Endothelial cell of umbilical vein (primary cell): ENCODE measurements around the gene CELF3. TPM values are rescaled to one million over a fixed set of nuclear protein-coding genes. Genes with fewer than 3 reads are reported as not detected.

ENCODE experiments used
- BruUV-seq: library from RNA; stranded (reverse); fragments of 400-500 nt; replicated peaks from 2 replicates; lab custom pipeline; 2021; lab: Mats Ljungman, UMichigan
- CTCF ChIA-PET: fragments of 300-600, 350-600 bp; sonication (Branson Sonifier 250); formaldehyde crosslinking; loops from one replicate; lab custom pipeline; 2021; ENCODE audit warnings: antibody characterized with exemption, inconsistent platforms; lab: Charles Lee
- POLR2A ChIA-PET: fragments of 300-600, 350-600 bp; sonication (Branson Sonifier 250); formaldehyde crosslinking; loops from one replicate; lab custom pipeline; 2021; ENCODE audit warnings: antibody characterized with exemption, inconsistent platforms; lab: Charles Lee
- DNase-seq: peaks from one replicate; pipeline ENCODE4 v3.0.0-alpha.2; 2011; ENCODE audit warnings: low read depth, low spot score
- FAIRE-seq: peaks from 2 replicates; lab custom pipeline; 2011; peaks lifted over from hg19 to GRCh38; lab: Jason Lieb, UNC
- H2AFZ ChIP-seq: 2 replicates; pipeline ENCODE4 v1.6.0; 2012; ENCODE audit warnings: low read depth, low read length, control low read depth, inconsistent platforms
- H3K27ac ChIP-seq: 2 replicates; pipeline ENCODE4 v1.5.1; 2011; ENCODE audit warnings: low read depth, mild to moderate bottlenecking, control low read depth, low read length, moderate library complexity; ENCODE audit not compliant: insufficient read depth
- H3K27me3 ChIP-seq, 2 experiments: 2 replicates each; pipeline versions ENCODE4 v1.6.0 to v1.6.1; 2011; ENCODE audit warnings: low read length in 2 of 2, mixed read lengths in 1 of 2; ENCODE audit not compliant: control insufficient read depth in 2 of 2, insufficient read depth in 2 of 2
- H3K36me3 ChIP-seq, 2 experiments: 2 replicates in 1 of 2; 3 replicates in 1 of 2; pipeline ENCODE4 v1.5.1; 2011; ENCODE audit warnings: low read length in 2 of 2, mild to moderate bottlenecking in 1 of 2, moderate library complexity in 1 of 2; ENCODE audit not compliant: control insufficient read depth in 2 of 2, insufficient read depth in 2 of 2; ENCODE audit errors: extremely low read depth in 1 of 2
- H3K4me1 ChIP-seq: 3 replicates; pipeline ENCODE4 v1.5.1; 2011; ENCODE audit warnings: mild to moderate bottlenecking, low read length; ENCODE audit not compliant: control insufficient read depth, insufficient read depth; ENCODE audit errors: extremely low read depth
- H3K4me2 ChIP-seq: 2 replicates; pipeline ENCODE4 v1.6.1; 2011; ENCODE audit warnings: low read length, control low read depth, mixed read lengths; ENCODE audit not compliant: insufficient read depth
- H3K4me3 ChIP-seq, 3 experiments: fragments of 200-600 bp in 1 of 3; sonication (generic), shearing (Covaris generic) in 1 of 3; replicated peaks in 1 of 3; 2 replicates each; pipeline ENCODE4 v1.5.1; 2011 to 2016; ENCODE audit warnings: control low read depth in 3 of 3, low read length in 3 of 3, mild to moderate bottlenecking in 2 of 3, inconsistent platforms in 1 of 3, low read depth in 1 of 3, moderate library complexity in 1 of 3; ENCODE audit not compliant: insufficient read depth in 1 of 3
- H3K79me2 ChIP-seq: 2 replicates; pipeline ENCODE4 v1.6.0; 2012; ENCODE audit warnings: low read length, inconsistent platforms; ENCODE audit not compliant: control insufficient read depth, insufficient read depth
- H3K9ac ChIP-seq: replicated peaks from 2 replicates; pipeline ENCODE3; 2011; ENCODE audit warnings: low read length, control low read depth; ENCODE audit not compliant: insufficient read depth; ENCODE audit errors: extremely low read depth
- H3K9me1 ChIP-seq: replicated peaks from 3 replicates; pipeline ENCODE4 v1.6.0; 2011; ENCODE audit warnings: mild to moderate bottlenecking, low read length; ENCODE audit not compliant: control insufficient read depth, insufficient read depth; ENCODE audit errors: extremely low read depth
- H3K9me3 ChIP-seq: replicated peaks from 2 replicates; pipeline ENCODE4 v1.5.1; 2012; ENCODE audit warnings: low read length, inconsistent platforms; ENCODE audit not compliant: control insufficient read depth, insufficient read depth
- H4K20me1 ChIP-seq: replicated peaks from 2 replicates; pipeline ENCODE3; 2011; ENCODE audit warnings: mild to moderate bottlenecking, low read length; ENCODE audit not compliant: control insufficient read depth, insufficient read depth; ENCODE audit errors: extremely low read depth
- EZH2 ChIP-seq: IDR thresholded peaks from 2 replicates; pipeline ENCODE4 v1.6.1; 2012; ENCODE audit warnings: borderline replicate concordance, low read depth, mild to moderate bottlenecking, moderate library complexity, low read length, inconsistent platforms; ENCODE audit not compliant: severe bottlenecking
- FOS ChIP-seq: IDR thresholded peaks from 2 replicates; pipeline ENCODE4 v1.6.1; 2011; ENCODE audit warnings: mild to moderate bottlenecking, low read length, moderate library complexity, borderline replicate concordance; ENCODE audit not compliant: insufficient read depth
- GATA2 ChIP-seq: IDR thresholded peaks from 2 replicates; pipeline ENCODE4 v1.7.0; 2011; ENCODE audit warnings: low read depth, mild to moderate bottlenecking, moderate library complexity, mixed read lengths, low read length; ENCODE audit not compliant: insufficient read length, insufficient read depth
- JUN ChIP-seq: IDR thresholded peaks from 2 replicates; pipeline ENCODE4 v1.6.1; 2011; ENCODE audit warnings: borderline replicate concordance, low read depth; ENCODE audit not compliant: insufficient read length, insufficient read depth
- MYC ChIP-seq: IDR thresholded peaks from one replicate; pipeline ENCODE4 v1.6.1; 2011; ENCODE audit warnings: mild to moderate bottlenecking, low read depth, low read length
- POLR2A ChIP-seq: IDR thresholded peaks from 2 replicates; pipeline ENCODE4 v1.6.1; 2012; ENCODE audit warnings: low read depth, mild to moderate bottlenecking, control low read depth, low read length
- POLR2AphosphoS5 ChIP-seq: IDR thresholded peaks from 2 replicates; pipeline ENCODE4 v1.6.1; 2012; ENCODE audit warnings: low read depth, mild to moderate bottlenecking, control low read depth, low read length, moderate library complexity; ENCODE audit not compliant: insufficient read depth
- dilution Hi-C: fragments of 300-500 bp; cut with MboI; formaldehyde crosslinking; loops from one replicate; pipeline ENCODE4 v1.15.0; 2019; ENCODE audit warnings: low sequenced_read_pairs; ENCODE audit not compliant: extremely low pct_ligation_motif_present
- intact Hi-C: fragments of 100-400 bp; cut with micrococcal nuclease; formaldehyde crosslinking; loops from one replicate; pipeline ENCODE4 v1.10.0; 2022
- polyA plus RNA-seq, 4 experiments: library from polyadenylated mRNA; depleted of rRNA in 3 of 4; stranded (reverse) in 3 of 4; unstranded in 1 of 4; fragments of >200 nt; gene quantifications; 2 replicates each; pipeline versions ENCODE4 v1.2.1 to v1.2.3, GENCODE V29; 2011 to 2012; ENCODE audit warnings: missing spikeins in 1 of 4
- total RNA-seq: library from RNA; stranded (reverse); gene quantifications from 2 replicates; pipeline ENCODE4 v1.2.3, GENCODE V29; 2021
- TF ChIP-seq, protein P1 (sequence below), 2 donors: IDR thresholded peaks; 1 replicate in 1 of 2; 2 replicates in 1 of 2; pipeline ENCODE4 v1.5.1; 2011; ENCODE audit warnings: low read length in 2 of 2, mild to moderate bottlenecking in 2 of 2, moderate library complexity in 2 of 2, control low read depth in 1 of 2, inconsistent platforms in 1 of 2, low read depth in 1 of 2; ENCODE audit not compliant: insufficient read depth in 1 of 2; ENCODE audit errors: extremely low read depth in 1 of 2
- TF ChIP-seq, protein P2 (sequence below): IDR thresholded peaks from 2 replicates; pipeline ENCODE4 v1.6.1; 2011; ENCODE audit not compliant: insufficient read depth, insufficient read length

CELF3 gene
- total and polyA plus RNA-seq, 2 donors (not counting 3 experiments of a cell fraction or from before 2014, with no cell fraction given): not detected

DNA sequence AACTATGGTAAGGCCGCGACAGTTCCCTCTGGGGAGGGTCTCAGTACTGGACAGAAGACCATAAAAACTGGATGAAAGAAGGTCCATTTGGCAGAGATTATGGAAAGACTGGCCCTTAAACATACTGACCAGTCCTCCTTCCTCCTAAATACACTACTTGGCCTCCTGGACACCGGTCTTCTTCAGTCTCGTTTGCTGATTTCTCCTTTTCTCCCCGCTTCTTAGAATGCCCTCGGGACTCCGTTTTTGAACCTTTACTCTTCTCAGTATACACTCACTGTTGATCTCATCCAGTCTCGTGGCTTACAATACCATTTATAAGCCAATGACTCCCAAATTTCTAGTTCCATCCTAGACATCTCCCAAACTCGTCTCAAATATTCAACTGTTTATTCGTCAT is 47.4 kb upstream of the CELF3 start:
- peaks cover 16% of the 10 kb centered on the region for H3K4me1 ChIP-seq
- ChIA-PET CTCF (interaction anchor here (1.8 kb wide), 1 partner anchor 8 kb away, joined by 7 read pairs; no protein-coding TSS in a partner anchor), POLR2A (interaction anchor here (0.6 to 1.3 kb wide), 2 partner anchors 26 to 440 kb away, joined by 4 read pairs; partner anchors contain the start of gene TDRKH)
- intact Hi-C loops (loop anchor here (1.0 kb wide), 1 partner anchor 26 kb away; the partner anchor contains the start of gene TDRKH), dilution Hi-C loops (no loop called here)
- H3K9me1 ChIP-seq: no peaks in the 10 kb centered on the region
- peak overlapping the region; percentile 91 for H3K27ac ChIP-seq
- H3K4me3 ChIP-seq: peak overlapping the region; percentile 86 to 97 (median 88)
- H4K20me1 ChIP-seq: no peaks in the 10 kb centered on the region
- DNase-seq (no peak), FAIRE-seq (peak; percentile 4)
- H3K4me2 ChIP-seq: peak overlapping the region; percentile 99
- peak overlapping the region; percentile 96 for H3K9ac ChIP-seq
- no peaks in the 10 kb centered on the region for H3K27me3 ChIP-seq
- H3K79me2 ChIP-seq: peaks cover 7% of the 10 kb centered on the region
- TF ChIP-seq, protein P1, sequence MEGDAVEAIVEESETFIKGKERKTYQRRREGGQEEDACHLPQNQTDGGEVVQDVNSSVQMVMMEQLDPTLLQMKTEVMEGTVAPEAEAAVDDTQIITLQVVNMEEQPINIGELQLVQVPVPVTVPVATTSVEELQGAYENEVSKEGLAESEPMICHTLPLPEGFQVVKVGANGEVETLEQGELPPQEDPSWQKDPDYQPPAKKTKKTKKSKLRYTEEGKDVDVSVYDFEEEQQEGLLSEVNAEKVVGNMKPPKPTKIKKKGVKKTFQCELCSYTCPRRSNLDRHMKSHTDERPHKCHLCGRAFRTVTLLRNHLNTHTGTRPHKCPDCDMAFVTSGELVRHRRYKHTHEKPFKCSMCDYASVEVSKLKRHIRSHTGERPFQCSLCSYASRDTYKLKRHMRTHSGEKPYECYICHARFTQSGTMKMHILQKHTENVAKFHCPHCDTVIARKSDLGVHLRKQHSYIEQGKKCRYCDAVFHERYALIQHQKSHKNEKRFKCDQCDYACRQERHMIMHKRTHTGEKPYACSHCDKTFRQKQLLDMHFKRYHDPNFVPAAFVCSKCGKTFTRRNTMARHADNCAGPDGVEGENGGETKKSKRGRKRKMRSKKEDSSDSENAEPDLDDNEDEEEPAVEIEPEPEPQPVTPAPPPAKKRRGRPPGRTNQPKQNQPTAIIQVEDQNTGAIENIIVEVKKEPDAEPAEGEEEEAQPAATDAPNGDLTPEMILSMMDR (IDR thresholded peaks at IDR 0.05; ENCODE audit: extremely low read depth in 1 of 2, insufficient read depth in 1 of 2, low read depth in 1 of 2, low read length in 2 of 2): no peak
- TF ChIP-seq EZH2: no peak
- TF ChIP-seq POLR2A: no peak
- TF ChIP-seq, protein P2, sequence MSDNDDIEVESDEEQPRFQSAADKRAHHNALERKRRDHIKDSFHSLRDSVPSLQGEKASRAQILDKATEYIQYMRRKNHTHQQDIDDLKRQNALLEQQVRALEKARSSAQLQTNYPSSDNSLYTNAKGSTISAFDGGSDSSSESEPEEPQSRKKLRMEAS: no peak
- no peak for TF ChIP-seq FOS
- no peak for TF ChIP-seq POLR2AphosphoS5
- no peak for TF ChIP-seq MYC
- TF ChIP-seq JUN: no peak
- TF ChIP-seq GATA2: no peak
- H2AFZ ChIP-seq: peak overlapping the region; percentile 99
- peaks cover 4 to 17% of the 10 kb centered on the region in 2 experiments for H3K36me3 ChIP-seq
- no TSS peak for BruUV-seq
- no peaks in the 10 kb centered on the region for H3K9me3 ChIP-seq
